GM21423 (cell line): Measurements from ENCODE around the gene DBF4.

Experiments used
- ATAC-seq: cut with Tn5 transposase; IDR thresholded peaks from one replicate; pipeline ENCODE4 v1.9.1; 2021; ENCODE audit warnings: mild to moderate bottlenecking, moderate library complexity; ENCODE audit not compliant: unreplicated experiment

The DBF4 gene

GRCh38 chr7:87948371-87948770 is 72.1 kb downstream of the DBF4 start:
- no peak for ATAC-seq
